Left hindlimb (tissue), 1 donor: Measurements from ENCODE around the gene SFMBT2.
"Not testable (repeated sequence)": the region's sequence is repeated elsewhere in the genome, so short reads cannot be mapped to it uniquely, and the experiment has no call there.

Experiments
- DNase-seq: peaks from one replicate; pipeline ENCODE4 v3.0.0-alpha.2; 2018

The SFMBT2 gene

GRCh38 chr10:7258948-7259523 lies 151.8 kb downstream of the SFMBT2 start:
- no peak for DNase-seq

- no peak for DNase-seq
Observed at GRCh38 chr10:7255517-7255916, 155.3 kb downstream of the SFMBT2 start.

- no peak for DNase-seq
Observed at GRCh38 chr10:7251696-7252465, 159.0 kb downstream of the SFMBT2 start.

GRCh38 chr10:7250236-7250635 lies 160.6 kb downstream of the SFMBT2 start:
- DNase-seq = no peak

GRCh38 chr10:7248585-7249164 lies 162.2 kb downstream of the SFMBT2 start:
- DNase-seq = no peak

GRCh38 chr10:7248148-7248547 lies 162.7 kb downstream of the SFMBT2 start:
- DNase-seq = no peak

GRCh38 chr10:7245505-7245904 lies 165.3 kb downstream of the SFMBT2 start:
- no peak for DNase-seq

- no peak for DNase-seq
Observed at GRCh38 chr10:7243873-7244272, 167.0 kb downstream of the SFMBT2 start.

GRCh38 chr10:7243139-7243538 lies 167.7 kb downstream of the SFMBT2 start:
- no peak for DNase-seq

- no peak for DNase-seq
Observed at GRCh38 chr10:7239312-7239985, 171.4 kb downstream of the SFMBT2 start.

- DNase-seq = no peak
Observed at GRCh38 chr10:7235376-7235775, 175.5 kb downstream of the SFMBT2 start.

- no peak for DNase-seq
Observed at GRCh38 chr10:7234109-7234508, 176.7 kb downstream of the SFMBT2 start.

- no peak for DNase-seq
Observed at GRCh38 chr10:7233259-7233991, 177.4 kb downstream of the SFMBT2 start.

- no peak for DNase-seq
Observed at GRCh38 chr10:7231509-7232414, 179.1 kb downstream of the SFMBT2 start.

GRCh38 chr10:7230951-7231350 lies 179.9 kb downstream of the SFMBT2 start:
- no peak for DNase-seq

- no peak for DNase-seq
Observed at GRCh38 chr10:7230036-7230435, 180.8 kb downstream of the SFMBT2 start.

- DNase-seq = no peak
Observed at GRCh38 chr10:7225133-7225532, 185.7 kb downstream of the SFMBT2 start.

- DNase-seq = no peak
Observed at GRCh38 chr10:7218968-7219367, 191.9 kb downstream of the SFMBT2 start.

GRCh38 chr10:7212696-7213095 lies 198.1 kb downstream of the SFMBT2 start:
- DNase-seq = not testable (repeated sequence)

GRCh38 chr10:7211857-7212577 lies 198.8 kb downstream of the SFMBT2 start:
- no peak for DNase-seq

GRCh38 chr10:7210516-7210915 lies 200.3 kb downstream of the SFMBT2 start:
- no peak for DNase-seq
